A549 (cell line): ENCODE measurements around the gene MYH16. TPM values are rescaled to one million over a fixed set of nuclear protein-coding genes. Genes with fewer than 3 reads are reported as not detected.
"Not testable (repeated sequence)": the region's sequence is repeated elsewhere in the genome, so short reads cannot be mapped to it uniquely, and the experiment has no call there.

Experiments
- ATAC-seq, 2 experiments: fragments of 200-7000 bp in 1 of 2; fragments of >200 bp in 1 of 2; cut with Nextera tagmentation in 1 of 2; cut with Tn5 transposase in 1 of 2; 3 replicates each; pipeline versions ENCODE4 v1.8.0 to v1.9.1; 2018 to 2020; ENCODE audit warnings: mild to moderate bottlenecking in 1 of 2, moderate library complexity in 1 of 2
- CTCF ChIA-PET: fragments of 300-600 bp; sonication (Branson Sonifier 250); formaldehyde crosslinking; extraction: SDS; loops from one replicate; lab custom pipeline; 2021; ENCODE audit warnings: antibody characterized with exemption, inconsistent platforms; lab: Yijun Ruan, JAX
- POLR2A ChIA-PET: fragments of 350-600 bp; formaldehyde crosslinking; extraction: SDS; loops from one replicate; lab custom pipeline; 2021; ENCODE audit warnings: antibody characterized with exemption, inconsistent platforms; lab: Yijun Ruan, JAX
- DNase-seq, 2 experiments: peaks; one replicate each; pipeline versions ENCODE4 v3.0.0 to v3.0.0-alpha.2; 2011 to 2016; ENCODE audit warnings: low read depth in 1 of 2, low spot score in 1 of 2
- FAIRE-seq: peaks from 2 replicates; lab custom pipeline; 2011; peaks lifted over from hg19 to GRCh38; lab: Jason Lieb, UNC
- H3K27ac ChIP-seq, 2 experiments: fragments of >200 bp; sonication (Bioruptor Twin); formaldehyde crosslinking; 3 replicates each; pipeline ENCODE4 v1.5.1; 2016 to 2017
- H3K4me1 ChIP-seq: fragments of >200 bp; sonication (Bioruptor Twin); formaldehyde crosslinking; 3 replicates; pipeline ENCODE4 v1.6.1; 2016
- H3K4me2 ChIP-seq: fragments of >200 bp; sonication (Bioruptor Twin); formaldehyde crosslinking; 3 replicates; pipeline ENCODE4 v1.6.1; 2016
- H3K4me3 ChIP-seq: fragments of >200 bp; sonication (Bioruptor Twin); formaldehyde crosslinking; 3 replicates; pipeline ENCODE4 v1.5.1; 2016
- H3K9me3 ChIP-seq: fragments of >200 bp; sonication (Bioruptor Twin); formaldehyde crosslinking; 3 replicates; pipeline ENCODE4 v1.6.1; 2016
- CEBPB ChIP-seq, 2 experiments: fragments of >200 bp in 1 of 2; sonication (Bioruptor Twin) in 1 of 2; formaldehyde crosslinking in 1 of 2; IDR thresholded peaks; 2 replicates each; pipeline ENCODE4 v1.6.1; 2012 to 2016
- EHF ChIP-seq: fragments of 250-450 bp; sonication (Bioruptor Pico); IDR thresholded peaks from 2 replicates; pipeline ENCODE4 v1.5.0; 2020; ENCODE audit warnings: mild to moderate bottlenecking
- EHMT2 ChIP-seq: fragments of 200-600 bp; sonication (generic); IDR thresholded peaks from 2 replicates; pipeline ENCODE4 v1.6.1; 2016; ENCODE audit warnings: antibody characterized with exemption, low read depth, mild to moderate bottlenecking, moderate library complexity
- ELK1 ChIP-seq: fragments of 150-350 bp; IDR thresholded peaks from 2 replicates; pipeline ENCODE4 v1.6.1; 2014; ENCODE audit warnings: low read depth, mild to moderate bottlenecking, low read length
- EP300 ChIP-seq, 2 experiments: fragments of >200 bp; sonication (Bioruptor Twin); formaldehyde crosslinking; IDR thresholded peaks; 2 replicates in 1 of 2; 3 replicates in 1 of 2; pipeline ENCODE4 v1.6.1; 2016 to 2017
- FOSB ChIP-seq: fragments of 250-450 bp; sonication (Bioruptor Pico); IDR thresholded peaks from 2 replicates; pipeline ENCODE4 v1.5.0; 2020; ENCODE audit warnings: mild to moderate bottlenecking, moderate library complexity
- FOSL2 ChIP-seq, 2 experiments: fragments of 450-650 bp in 1 of 2; fragments of >200 bp in 1 of 2; sonication (Bioruptor Twin) in 1 of 2; formaldehyde crosslinking; IDR thresholded peaks; 2 replicates each; pipeline versions ENCODE4 v1.5.0 to v1.6.1; 2016 to 2020; ENCODE audit warnings: mild to moderate bottlenecking in 1 of 2, moderate library complexity in 1 of 2
- GATA3 ChIP-seq: IDR thresholded peaks from 2 replicates; pipeline ENCODE4 v1.6.1; 2012; ENCODE audit warnings: borderline replicate concordance
- HES2 ChIP-seq: fragments of >200 bp; sonication (Bioruptor Twin); formaldehyde crosslinking; IDR thresholded peaks from 2 replicates; pipeline ENCODE4 v1.6.1; 2016
- HMGXB4 ChIP-seq: fragments of 250-450 bp; sonication (Bioruptor Pico); IDR thresholded peaks from 2 replicates; pipeline ENCODE4 v1.5.0; 2021; ENCODE audit warnings: mild to moderate bottlenecking, moderate library complexity, borderline replicate concordance
- HOXA7 ChIP-seq: fragments of 250-450 bp; sonication (Bioruptor Pico); IDR thresholded peaks from 2 replicates; pipeline ENCODE4 v1.5.0; 2020; ENCODE audit warnings: mild to moderate bottlenecking, moderate library complexity
- HOXB5 ChIP-seq: fragments of 250-450 bp; sonication (Bioruptor Pico); IDR thresholded peaks from 2 replicates; pipeline ENCODE4 v1.5.0; 2020; ENCODE audit warnings: mild to moderate bottlenecking, moderate library complexity
- JUNB ChIP-seq: fragments of >200 bp; sonication (Bioruptor Twin); formaldehyde crosslinking; IDR thresholded peaks from 2 replicates; pipeline ENCODE4 v1.6.1; 2016
- KDM1A ChIP-seq: fragments of 200-600 bp; sonication (generic); IDR thresholded peaks from 2 replicates; pipeline ENCODE4 v1.6.1; 2016; ENCODE audit warnings: low read depth, mild to moderate bottlenecking
- MAFK ChIP-seq: fragments of 450-650 bp; IDR thresholded peaks from 2 replicates; pipeline ENCODE4 v1.6.1; 2014; ENCODE audit not compliant: partially characterized antibody
- MAZ ChIP-seq: fragments of 150-350 bp; IDR thresholded peaks from 2 replicates; pipeline ENCODE4 v1.6.1; 2014; ENCODE audit warnings: antibody characterized with exemption, low read depth, low read length, borderline replicate concordance
- NPAS2 ChIP-seq: fragments of 250-450 bp; sonication (Bioruptor Pico); IDR thresholded peaks from 2 replicates; pipeline ENCODE4 v1.8.0; 2022; ENCODE audit warnings: mild to moderate bottlenecking, moderate library complexity, borderline replicate concordance
- POLR2A ChIP-seq: IDR thresholded peaks from 2 replicates; pipeline ENCODE4 v1.6.1; 2012; ENCODE audit warnings: mild to moderate bottlenecking, low read length
- RARB ChIP-seq: fragments of 250-450 bp; sonication (Bioruptor Pico); IDR thresholded peaks from 2 replicates; pipeline ENCODE4 v1.8.0; 2021; ENCODE audit warnings: mild to moderate bottlenecking, moderate library complexity
- SMC3 ChIP-seq: fragments of >200 bp; sonication (Bioruptor Twin); formaldehyde crosslinking; IDR thresholded peaks from 3 replicates; pipeline ENCODE4 v1.6.1; 2018; ENCODE audit warnings: inconsistent platforms
- TP53 ChIP-seq: fragments of 250-450 bp; sonication (Bioruptor Pico); IDR thresholded peaks from 2 replicates; pipeline ENCODE4 v1.5.0; 2021; ENCODE audit warnings: mild to moderate bottlenecking, moderate library complexity
- ZC3H11A ChIP-seq: fragments of 450-650 bp; IDR thresholded peaks from 2 replicates; pipeline ENCODE4 v1.6.1; 2014; ENCODE audit warnings: antibody characterized with exemption, mild to moderate bottlenecking
- ZFP36 ChIP-seq: fragments of 450-650 bp; IDR thresholded peaks from 2 replicates; pipeline ENCODE4 v1.6.1; 2014; ENCODE audit warnings: borderline replicate concordance; ENCODE audit not compliant: partially characterized antibody
- ZSCAN20 ChIP-seq: fragments of 250-450 bp; sonication (Bioruptor Pico); IDR thresholded peaks from 2 replicates; pipeline ENCODE4 v1.8.0; 2022; ENCODE audit warnings: mild to moderate bottlenecking, moderate library complexity
- WGBS: methylation state at CpG from one replicate; pipeline ENCODE4 v1.1.6; 2017; ENCODE audit errors: missing lambda C conversion rate; 5-methylcytosine and 5-hydroxymethylcytosine counted together
- polyA plus RNA-seq, 4 experiments: library from polyadenylated mRNA; depleted of rRNA in 3 of 4; stranded (reverse); fragments of >200 nt; fragmentation: RNase III in 1 of 4; extraction: RNeasy Plus Mini Kit Qiagen cat#74134 plus additional on column Dnase treatment in 1 of 4; gene quantifications; 2 replicates in 3 of 4; 3 replicates in 1 of 4; pipeline ENCODE4 v1.2.3, GENCODE V29; 2011 to 2017
- TF ChIP-seq, protein P1 (sequence below): fragments of >200 bp; sonication (Bioruptor Twin); formaldehyde crosslinking; IDR thresholded peaks from 3 replicates; pipeline ENCODE4 v1.5.1; 2016
- TF ChIP-seq, protein P2 (sequence below): fragments of 450-650 bp; IDR thresholded peaks from 2 replicates; pipeline ENCODE4 v1.6.1; 2014; ENCODE audit warnings: antibody characterized with exemption
- TF ChIP-seq, protein P3 (sequence below): IDR thresholded peaks from 2 replicates; pipeline ENCODE4 v1.6.1; 2012; ENCODE audit warnings: low read depth, borderline replicate concordance

Gene MYH16
- polyA plus RNA-seq, 2 of the 4 experiments (the other 2 are of a cell fraction) = 0.28 to 0.31 TPM

DNA sequence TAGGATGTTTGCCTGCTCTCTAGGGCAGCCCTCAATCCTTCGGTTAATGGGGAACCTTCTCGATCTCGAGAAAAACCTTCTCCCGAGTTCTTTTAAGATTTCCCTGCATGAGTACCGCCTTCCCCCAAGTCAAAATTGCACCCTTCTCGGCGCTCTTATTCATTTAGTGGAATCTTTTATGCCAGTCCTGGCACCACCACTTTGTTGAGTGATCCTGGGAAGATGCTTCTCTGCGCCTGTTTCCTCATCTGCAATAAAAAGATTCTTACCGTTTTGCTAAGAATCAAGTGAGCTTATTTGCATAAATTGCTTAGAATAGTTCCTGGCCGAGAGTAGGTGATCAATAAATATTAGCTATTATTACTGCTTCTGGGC lies 53.8 kb downstream of the MYH16 start:
- Histone ChIP-seq H3K4me3 (peak overlapping the region; percentile 70), H3K4me1 (peaks cover 46% of the 10 kb centered on the region), H3K4me2 (peak overlapping the region; percentile 82), H3K27ac (peak overlapping the region; percentile 96 to 97), H3K9me3 (no peaks in the 10 kb centered on the region)
- POLR2A ChIA-PET = interaction anchor here (0.5 kb wide), 1 partner anchor 68 kb away, joined by 6 read pairs; no protein-coding TSS in a partner anchor
- TF ChIP-seq MAFK = no peak
- no peak for TF ChIP-seq EP300 (IDR thresholded peaks at IDR 0.05)
- no peak for TF ChIP-seq EHF
- no peak for TF ChIP-seq ZC3H11A
- TF ChIP-seq POLR2A = no peak
- WGBS = 3% methylated on average over 10 of the region's 10 CpGs
- no peak for FAIRE-seq
- ATAC-seq = no peak
- CTCF ChIA-PET = interaction anchor here (1.0 to 8.6 kb wide), 2 partner anchors 14 to 448 kb away, joined by 3 to 56 read pairs; partner anchors contain the start of gene TRRAP
- DNase-seq = no peak

GRCh38 chr7:99330314-99330961 lies 57.8 kb downstream of the MYH16 start:
- CTCF ChIA-PET = interaction anchor here (0.6 to 8.6 kb wide), 3 partner anchors 18 to 116 kb away, joined by 3 to 56 read pairs (median 3); no protein-coding TSS in a partner anchor
- Histone ChIP-seq H3K27ac (peak overlapping the region; percentile 76 to 87), H3K4me1 (peaks cover 41% of the 10 kb centered on the region), H3K4me2 (peak overlapping the region; percentile 74)
- peak; percentile 25 to 62; a peak in 4 of 6 replicates for ATAC-seq
- not testable (repeated sequence) for FAIRE-seq; H3K4me3 ChIP-seq; H3K9me3 ChIP-seq; TF ChIP-seq FOSL2 (IDR thresholded peaks at IDR 0.05)
- TF ChIP-seq MAFK (peak; percentile 99), CEBPB (IDR thresholded peaks at IDR 0.05) (peak in 1 of 2 experiments; percentile 62; a peak in 1 of 4 replicates), FOSL2 (CRISPR knock-in tag; IDR thresholded peaks at IDR 0.05) (peak; percentile 67)
- POLR2A ChIA-PET = interaction anchor here (0.8 kb wide), 2 partner anchors 78 to 186 kb away, joined by 3 read pairs; partner anchors contain the start of genes BUD31 and PDAP1
- DNase-seq = peak; percentile 43 to 82
- 42% methylated on average over 8 of the region's 8 CpGs for WGBS

DNA sequence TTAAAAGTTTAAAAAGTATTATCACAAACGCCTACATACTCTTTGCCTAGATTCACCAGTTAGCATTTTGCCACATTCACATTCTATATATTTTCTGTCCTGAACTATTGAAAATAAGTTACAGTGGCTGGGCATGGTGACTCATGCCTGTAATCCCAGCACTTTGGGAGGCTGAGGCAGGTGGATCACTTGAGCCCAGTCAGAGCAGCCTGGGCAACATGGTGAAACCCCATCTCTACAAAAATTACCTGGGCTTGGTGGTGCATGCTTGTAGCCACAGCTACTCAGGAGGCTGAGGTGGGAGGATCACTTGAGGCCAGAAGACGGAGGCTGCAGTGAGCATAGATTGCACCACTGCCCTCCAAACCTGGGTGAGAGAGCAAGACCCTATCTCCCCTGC lies 58.4 kb downstream of the MYH16 start:
- 79% methylated on average over 2 of the region's 2 CpGs for WGBS
- Histone ChIP-seq H3K4me3 (no peak overlapping the region), H3K27ac (peak overlapping the region; percentile 76 to 87), H3K4me1 (peaks cover 41% of the 10 kb centered on the region), H3K4me2 (peak overlapping the region; percentile 74)
- DNase-seq (no peak), FAIRE-seq (no peak)
- CTCF ChIA-PET = interaction anchor here (0.6 to 8.6 kb wide), 3 partner anchors 19 to 290 kb away, joined by 3 to 56 read pairs (median 11); no protein-coding TSS in a partner anchor
- TF ChIP-seq HOXA7 (no peak), ZFP36 (no peak), HMGXB4 (CRISPR knock-in tag) (no peak), JUNB (no peak), MAZ (no peak), GATA3 (no peak), ELK1 (no peak), ZSCAN20 (CRISPR knock-in tag) (no peak), FOSB (CRISPR knock-in tag) (no peak), HOXB5 (no peak), SMC3 (no peak), TP53 (CRISPR knock-in tag) (no peak), HES2 (no peak), RARB (CRISPR knock-in tag) (no peak), EHMT2 (no peak), KDM1A (no peak), NPAS2 (CRISPR knock-in tag) (no peak)
- TF ChIP-seq, protein P1, sequence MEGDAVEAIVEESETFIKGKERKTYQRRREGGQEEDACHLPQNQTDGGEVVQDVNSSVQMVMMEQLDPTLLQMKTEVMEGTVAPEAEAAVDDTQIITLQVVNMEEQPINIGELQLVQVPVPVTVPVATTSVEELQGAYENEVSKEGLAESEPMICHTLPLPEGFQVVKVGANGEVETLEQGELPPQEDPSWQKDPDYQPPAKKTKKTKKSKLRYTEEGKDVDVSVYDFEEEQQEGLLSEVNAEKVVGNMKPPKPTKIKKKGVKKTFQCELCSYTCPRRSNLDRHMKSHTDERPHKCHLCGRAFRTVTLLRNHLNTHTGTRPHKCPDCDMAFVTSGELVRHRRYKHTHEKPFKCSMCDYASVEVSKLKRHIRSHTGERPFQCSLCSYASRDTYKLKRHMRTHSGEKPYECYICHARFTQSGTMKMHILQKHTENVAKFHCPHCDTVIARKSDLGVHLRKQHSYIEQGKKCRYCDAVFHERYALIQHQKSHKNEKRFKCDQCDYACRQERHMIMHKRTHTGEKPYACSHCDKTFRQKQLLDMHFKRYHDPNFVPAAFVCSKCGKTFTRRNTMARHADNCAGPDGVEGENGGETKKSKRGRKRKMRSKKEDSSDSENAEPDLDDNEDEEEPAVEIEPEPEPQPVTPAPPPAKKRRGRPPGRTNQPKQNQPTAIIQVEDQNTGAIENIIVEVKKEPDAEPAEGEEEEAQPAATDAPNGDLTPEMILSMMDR = no peak
- TF ChIP-seq, protein P2, sequence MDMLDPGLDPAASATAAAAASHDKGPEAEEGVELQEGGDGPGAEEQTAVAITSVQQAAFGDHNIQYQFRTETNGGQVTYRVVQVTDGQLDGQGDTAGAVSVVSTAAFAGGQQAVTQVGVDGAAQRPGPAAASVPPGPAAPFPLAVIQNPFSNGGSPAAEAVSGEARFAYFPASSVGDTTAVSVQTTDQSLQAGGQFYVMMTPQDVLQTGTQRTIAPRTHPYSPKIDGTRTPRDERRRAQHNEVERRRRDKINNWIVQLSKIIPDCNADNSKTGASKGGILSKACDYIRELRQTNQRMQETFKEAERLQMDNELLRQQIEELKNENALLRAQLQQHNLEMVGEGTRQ = no peak
- TF ChIP-seq, protein P3, sequence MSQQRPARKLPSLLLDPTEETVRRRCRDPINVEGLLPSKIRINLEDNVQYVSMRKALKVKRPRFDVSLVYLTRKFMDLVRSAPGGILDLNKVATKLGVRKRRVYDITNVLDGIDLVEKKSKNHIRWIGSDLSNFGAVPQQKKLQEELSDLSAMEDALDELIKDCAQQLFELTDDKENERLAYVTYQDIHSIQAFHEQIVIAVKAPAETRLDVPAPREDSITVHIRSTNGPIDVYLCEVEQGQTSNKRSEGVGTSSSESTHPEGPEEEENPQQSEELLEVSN = no peak
- TF ChIP-seq, all 56 proteins: peak for 0
- POLR2A ChIA-PET = no interaction called here
- H3K9me3 ChIP-seq = no peaks in the 10 kb centered on the region
- no peak; a peak in 1 of 6 replicates for ATAC-seq
